T-helper 1 cell treated with Interleukin-12 subunit alpha and Interleukin-12 subunit beta and Interleukin-4 antibody, amounts not matched to agents 30 μg/mL and 1 μg/mL, for 36 hours (primary cell): Measurements from ENCODE around the gene STK33.

Experiments
- H3K27ac Mint-ChIP-seq: one replicate; pipeline ENCODE4 v1.8.0; 2021; ENCODE audit warnings: mild to moderate bottlenecking, mixed read lengths
- H3K27me3 Mint-ChIP-seq: one replicate; pipeline ENCODE4 v1.8.0; 2021; ENCODE audit warnings: low read depth, mixed read lengths
- H3K36me3 Mint-ChIP-seq: one replicate; pipeline ENCODE4 v1.8.0; 2021; ENCODE audit warnings: low read depth, mixed read lengths
- H3K4me1 Mint-ChIP-seq: one replicate; pipeline ENCODE4 v1.8.0; 2021; ENCODE audit warnings: low read depth, mixed read lengths
- H3K4me3 Mint-ChIP-seq: one replicate; pipeline ENCODE4 v1.8.0; 2021; ENCODE audit warnings: mild to moderate bottlenecking, moderate library complexity, mixed read lengths
- H3K9me3 Mint-ChIP-seq: one replicate; pipeline ENCODE4 v1.8.0; 2021; ENCODE audit warnings: mixed read lengths

The STK33 gene

DNA sequence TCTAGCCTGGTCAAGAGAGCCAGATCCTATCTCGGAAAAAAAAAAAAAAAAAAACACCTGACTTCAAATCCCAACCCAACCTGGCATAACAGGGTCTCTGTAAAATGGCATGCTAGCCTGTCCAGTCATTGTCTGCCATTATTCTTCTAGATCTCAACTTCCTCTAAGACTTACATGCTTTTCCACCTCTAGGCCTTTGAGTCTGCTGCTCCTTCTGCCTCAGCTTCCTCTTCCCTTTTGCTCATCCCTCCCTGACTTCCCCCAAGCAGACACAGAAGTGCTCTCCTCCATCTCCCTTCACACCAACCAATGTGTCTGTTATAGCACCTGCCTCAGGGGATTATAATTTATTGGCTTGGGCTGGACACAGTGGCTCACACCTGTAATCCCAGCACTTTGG is 7.8 kb downstream of the STK33 start:
- Mint-ChIP-seq H3K4me1 (no peaks in the 10 kb centered on the region), H3K4me3 (no peak overlapping the region), H3K27me3 (peaks cover 26% of the 10 kb centered on the region), H3K36me3 (no peaks in the 10 kb centered on the region), H3K27ac (no peak overlapping the region), H3K9me3 (no peaks in the 10 kb centered on the region)

DNA sequence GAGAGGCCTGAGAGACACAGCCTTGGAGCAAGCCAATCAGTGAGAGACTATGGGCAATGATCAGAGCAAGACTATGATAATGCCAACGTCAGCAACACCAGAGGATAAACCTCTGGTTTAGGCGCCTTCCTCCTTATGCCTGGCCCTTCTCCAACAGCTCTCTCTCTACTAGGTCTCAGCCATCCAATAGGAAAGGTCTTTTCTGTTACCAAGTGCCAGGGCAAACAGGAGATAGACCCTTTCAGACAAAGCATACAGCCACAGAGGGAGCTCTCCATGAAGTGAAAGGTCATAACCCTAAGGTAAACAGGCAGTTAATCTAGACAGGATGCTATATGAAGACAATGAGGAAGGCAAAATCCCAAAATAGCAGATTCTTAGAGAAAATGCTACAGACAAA is 9.5 kb downstream of the STK33 start:
- H3K4me1 Mint-ChIP-seq, result no peaks in the 10 kb centered on the region
- H3K4me3 Mint-ChIP-seq, result no peak overlapping the region
- H3K36me3 Mint-ChIP-seq, result no peaks in the 10 kb centered on the region
- H3K27me3 Mint-ChIP-seq, result peaks cover 21% of the 10 kb centered on the region
- H3K27ac Mint-ChIP-seq, result no peak overlapping the region
- peaks cover 6% of the 10 kb centered on the region for H3K9me3 Mint-ChIP-seq

DNA sequence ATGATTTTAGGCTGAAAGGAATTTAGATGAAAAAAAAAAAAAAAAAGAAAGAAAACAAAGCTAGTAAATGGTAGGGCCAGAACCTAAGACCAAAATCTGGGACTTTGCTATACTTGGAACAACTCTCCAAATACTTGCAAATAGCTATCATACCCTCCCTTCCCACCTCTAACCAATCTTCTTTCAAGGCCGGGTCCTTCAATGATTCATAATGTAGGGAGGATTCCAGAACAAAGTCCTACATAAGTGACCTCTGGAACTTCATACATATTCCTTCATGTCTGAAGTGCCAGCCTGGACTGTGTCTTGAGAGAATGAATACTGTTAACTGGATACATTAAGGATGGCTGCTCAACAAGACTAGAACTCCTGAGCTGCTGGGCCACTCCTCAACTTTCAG is 9.9 kb downstream of the STK33 start:
- H3K36me3 Mint-ChIP-seq, result no peaks in the 10 kb centered on the region
- peaks cover 6% of the 10 kb centered on the region for H3K9me3 Mint-ChIP-seq
- H3K4me3 Mint-ChIP-seq, result no peak overlapping the region
- peaks cover 17% of the 10 kb centered on the region for H3K27me3 Mint-ChIP-seq
- no peaks in the 10 kb centered on the region for H3K4me1 Mint-ChIP-seq
- no peak overlapping the region for H3K27ac Mint-ChIP-seq

DNA sequence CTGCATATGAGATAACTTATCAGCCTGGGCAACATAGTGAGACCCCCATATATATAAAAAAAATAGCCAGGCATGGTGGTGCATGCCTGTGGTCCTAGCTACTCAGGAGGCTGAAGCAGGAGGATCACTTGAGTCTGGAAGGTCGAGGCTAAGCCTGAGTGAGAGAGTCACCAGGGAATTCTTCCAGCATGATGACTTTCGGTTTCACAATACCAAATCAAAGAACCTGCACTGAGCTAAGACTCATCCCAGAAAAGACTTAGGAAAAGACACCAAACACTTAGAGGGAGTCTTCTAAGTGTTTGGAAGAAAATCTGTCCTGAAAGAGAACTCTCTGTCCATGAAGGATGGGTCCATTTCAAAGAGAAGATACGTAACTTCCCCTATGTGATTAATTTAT is 12.7 kb downstream of the STK33 start:
- no peak overlapping the region for H3K27ac Mint-ChIP-seq
- H3K9me3 Mint-ChIP-seq, result peaks cover 6% of the 10 kb centered on the region
- no peaks in the 10 kb centered on the region for H3K4me1 Mint-ChIP-seq
- no peak overlapping the region for H3K4me3 Mint-ChIP-seq
- peaks cover 9% of the 10 kb centered on the region for H3K27me3 Mint-ChIP-seq
- no peaks in the 10 kb centered on the region for H3K36me3 Mint-ChIP-seq

DNA sequence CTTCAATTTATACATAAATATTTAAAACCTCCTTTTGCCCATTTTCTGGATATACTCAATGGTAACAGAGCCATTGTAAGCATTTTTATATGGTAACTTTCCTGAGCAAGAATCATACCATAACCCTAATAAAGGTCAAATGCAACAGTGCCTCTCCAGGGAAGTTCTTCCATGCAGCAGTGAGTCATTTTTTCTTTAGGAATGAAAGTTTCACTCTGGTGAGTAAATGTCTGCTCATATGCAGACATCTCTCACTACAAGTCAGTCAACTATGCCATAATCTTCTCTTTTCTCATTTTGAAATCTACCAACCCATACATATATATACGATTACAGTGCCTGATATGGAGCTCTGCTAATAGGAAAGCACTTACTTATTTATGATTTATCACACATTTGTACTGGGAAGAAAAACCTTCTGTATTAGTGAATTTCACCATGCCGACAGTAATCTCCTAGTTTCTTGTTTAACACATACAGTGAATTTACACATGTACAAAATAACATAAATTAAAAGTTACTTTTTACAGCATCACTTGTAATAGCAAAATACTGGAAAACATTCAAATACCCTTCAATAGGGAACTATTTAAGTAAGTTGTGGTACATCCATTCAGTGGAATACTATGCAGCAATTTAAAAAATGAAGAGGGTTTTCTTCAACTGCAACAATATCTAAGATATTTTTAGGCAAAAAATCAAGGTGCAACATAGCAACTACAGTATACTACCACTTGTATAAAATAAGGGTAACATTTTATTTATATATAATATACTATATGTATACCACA is 16.0 kb downstream of the STK33 start:
- no peaks in the 10 kb centered on the region for H3K36me3 Mint-ChIP-seq
- H3K9me3 Mint-ChIP-seq, result peaks cover 6% of the 10 kb centered on the region
- peaks cover 12% of the 10 kb centered on the region for H3K27me3 Mint-ChIP-seq
- H3K27ac Mint-ChIP-seq, result no peak overlapping the region
- no peaks in the 10 kb centered on the region for H3K4me1 Mint-ChIP-seq
- no peak overlapping the region for H3K4me3 Mint-ChIP-seq

DNA sequence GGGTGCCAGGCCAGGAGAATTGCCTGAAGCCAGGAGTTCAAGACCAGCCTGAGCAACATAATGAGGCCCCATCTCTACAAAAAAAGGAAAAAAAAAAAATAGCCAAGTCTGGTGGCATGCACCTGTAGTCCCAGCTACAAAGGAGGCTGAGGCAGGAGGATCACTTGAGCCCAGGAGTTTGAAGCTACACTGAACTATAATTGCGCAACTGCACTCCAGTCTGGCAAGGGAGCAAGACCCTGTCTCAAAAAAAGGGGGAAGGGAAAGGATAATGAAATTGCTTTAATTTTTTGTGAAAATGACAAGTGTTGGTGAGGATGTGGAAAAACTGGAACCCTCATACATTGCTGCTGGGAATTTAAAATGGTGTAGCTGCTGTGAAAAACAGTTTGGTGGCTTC is 19.2 kb downstream of the STK33 start:
- Mint-ChIP-seq H3K27me3 (peaks cover 12% of the 10 kb centered on the region), H3K9me3 (peaks cover 3% of the 10 kb centered on the region), H3K4me3 (no peak overlapping the region), H3K36me3 (no peaks in the 10 kb centered on the region), H3K27ac (no peak overlapping the region), H3K4me1 (no peaks in the 10 kb centered on the region)

DNA sequence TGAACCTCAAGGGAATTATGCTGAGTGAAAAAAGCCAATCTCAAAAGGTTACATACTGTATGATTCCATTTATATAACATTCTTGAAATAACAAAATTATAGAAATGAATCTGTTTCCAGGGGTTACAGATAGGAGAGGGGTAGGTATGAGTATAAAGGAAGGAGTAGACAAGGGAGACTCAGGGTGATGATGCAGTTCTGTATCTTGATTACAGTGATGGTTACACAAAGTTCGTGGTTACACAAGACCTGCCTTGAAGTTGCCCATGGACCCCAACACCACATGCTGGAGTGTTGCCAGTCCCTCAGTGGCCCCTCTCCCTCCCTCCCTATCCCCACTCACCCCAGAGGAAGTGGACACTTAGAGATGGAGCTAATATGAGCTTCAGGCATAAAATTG is 20.3 kb downstream of the STK33 start:
- H3K36me3 Mint-ChIP-seq, result no peaks in the 10 kb centered on the region

DNA sequence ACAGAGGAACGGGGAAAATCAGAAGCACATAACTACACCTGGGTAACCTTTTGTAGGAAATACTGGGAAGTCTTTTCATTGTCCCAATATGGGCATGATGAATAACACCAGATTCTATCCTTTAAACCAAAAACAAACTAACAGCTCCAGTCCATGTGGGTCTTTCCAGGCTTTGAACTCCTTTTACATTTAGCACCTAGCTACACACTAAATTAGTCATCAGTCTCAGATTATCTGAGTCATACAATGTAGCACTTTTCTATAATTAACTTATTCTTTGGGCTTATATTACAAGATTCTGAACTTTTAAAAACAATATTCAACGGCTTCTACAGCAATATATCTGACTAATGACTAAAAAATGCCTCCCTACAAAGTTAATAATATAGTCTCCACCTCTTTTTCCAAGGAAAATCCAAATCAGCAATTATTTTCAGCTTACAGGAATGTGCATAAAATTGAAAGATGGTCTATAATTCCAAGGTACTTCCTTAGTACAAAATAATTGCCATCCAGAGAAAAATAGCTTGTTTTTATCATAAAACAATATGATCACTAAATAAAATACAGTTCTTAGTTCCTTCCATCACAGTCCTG is 26.3 kb downstream of the STK33 start:
- H3K4me3 Mint-ChIP-seq, result no peak overlapping the region
- no peaks in the 10 kb centered on the region for H3K4me1 Mint-ChIP-seq
- H3K27me3 Mint-ChIP-seq, result peaks cover 31% of the 10 kb centered on the region
- no peaks in the 10 kb centered on the region for H3K9me3 Mint-ChIP-seq
- no peak overlapping the region for H3K27ac Mint-ChIP-seq
- H3K36me3 Mint-ChIP-seq, result no peaks in the 10 kb centered on the region

More for the DNA sequence above, 20.3 kb downstream of the STK33 start:
- H3K4me3 Mint-ChIP-seq, result no peak overlapping the region
- H3K9me3 Mint-ChIP-seq, result no peaks in the 10 kb centered on the region
- no peaks in the 10 kb centered on the region for H3K4me1 Mint-ChIP-seq
- H3K27ac Mint-ChIP-seq, result no peak overlapping the region
- peaks cover 18% of the 10 kb centered on the region for H3K27me3 Mint-ChIP-seq

DNA sequence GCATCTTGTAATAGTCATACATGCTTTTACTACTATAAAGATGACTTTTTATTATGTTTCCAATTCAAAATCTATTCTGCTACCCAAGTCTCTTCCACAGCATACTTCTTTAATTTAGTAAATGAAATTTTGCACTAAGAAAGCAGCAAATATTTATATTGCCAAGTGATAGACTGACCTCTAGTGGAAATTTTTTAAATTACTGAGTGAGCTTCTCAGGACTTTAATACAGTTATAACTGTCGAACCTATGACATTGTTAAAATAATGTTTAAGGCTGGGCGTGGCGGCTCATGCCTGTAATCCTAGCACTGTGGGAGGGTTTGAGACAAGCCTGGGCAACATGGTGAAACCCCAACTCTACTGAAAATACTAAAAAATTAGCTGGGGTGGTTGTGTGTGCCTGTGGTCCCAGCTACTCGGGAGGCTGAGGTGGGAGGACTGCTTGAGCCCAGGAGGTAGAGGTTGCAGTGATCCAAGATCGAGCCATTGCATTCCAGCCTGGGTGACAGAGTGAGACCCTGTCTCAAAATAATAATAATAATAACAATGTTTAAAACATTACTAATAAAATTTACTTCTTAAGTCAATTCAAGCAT is 27.3 kb downstream of the STK33 start:
- H3K27me3 Mint-ChIP-seq, result peaks cover 38% of the 10 kb centered on the region
- no peaks in the 10 kb centered on the region for H3K36me3 Mint-ChIP-seq
- H3K4me3 Mint-ChIP-seq, result no peak overlapping the region
- H3K27ac Mint-ChIP-seq, result no peak overlapping the region
- no peaks in the 10 kb centered on the region for H3K4me1 Mint-ChIP-seq
- no peaks in the 10 kb centered on the region for H3K9me3 Mint-ChIP-seq

DNA sequence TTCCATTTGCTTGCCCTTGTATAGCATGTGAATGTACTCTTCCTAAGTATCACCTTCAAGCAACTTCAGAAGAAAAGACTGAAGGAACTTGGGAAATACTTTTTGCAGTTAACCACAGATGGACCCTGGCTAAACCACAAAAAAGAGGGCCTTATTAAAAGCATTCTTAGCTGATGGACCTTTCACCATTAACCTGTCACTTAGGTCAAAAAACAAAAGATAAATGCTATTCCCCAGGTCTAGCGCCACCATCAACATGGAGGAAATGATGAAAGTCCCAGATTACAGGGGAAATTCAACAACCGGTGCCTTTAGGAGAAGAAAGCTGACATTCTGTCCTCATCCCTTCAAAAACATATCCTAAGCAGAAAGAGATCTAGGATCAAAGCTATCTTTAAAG is 29.5 kb downstream of the STK33 start:
- Mint-ChIP-seq H3K4me3 (no peak overlapping the region), H3K4me1 (no peaks in the 10 kb centered on the region), H3K27ac (no peak overlapping the region), H3K27me3 (peaks cover 32% of the 10 kb centered on the region), H3K9me3 (no peaks in the 10 kb centered on the region), H3K36me3 (no peaks in the 10 kb centered on the region)

DNA sequence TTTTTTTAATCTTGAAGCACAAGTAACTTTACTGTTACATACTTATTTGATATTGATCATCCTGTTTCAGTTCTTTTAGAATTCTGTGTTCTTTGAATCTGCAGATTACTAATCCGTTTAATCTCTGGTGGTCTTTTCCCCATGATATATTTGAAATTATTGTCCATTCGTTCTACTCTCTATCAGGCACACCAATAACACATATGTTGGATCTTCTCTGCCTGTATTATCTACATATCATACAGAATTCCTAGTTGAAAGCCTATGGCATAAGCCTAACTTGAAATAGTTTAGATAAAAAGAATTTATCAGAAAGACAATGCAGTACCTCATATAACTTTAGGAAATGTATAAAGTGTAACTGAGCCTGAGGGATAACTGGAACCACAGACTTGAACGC is 32.6 kb downstream of the STK33 start:
- Mint-ChIP-seq H3K4me1 (no peaks in the 10 kb centered on the region), H3K4me3 (no peak overlapping the region), H3K27me3 (peaks cover 22% of the 10 kb centered on the region)

DNA sequence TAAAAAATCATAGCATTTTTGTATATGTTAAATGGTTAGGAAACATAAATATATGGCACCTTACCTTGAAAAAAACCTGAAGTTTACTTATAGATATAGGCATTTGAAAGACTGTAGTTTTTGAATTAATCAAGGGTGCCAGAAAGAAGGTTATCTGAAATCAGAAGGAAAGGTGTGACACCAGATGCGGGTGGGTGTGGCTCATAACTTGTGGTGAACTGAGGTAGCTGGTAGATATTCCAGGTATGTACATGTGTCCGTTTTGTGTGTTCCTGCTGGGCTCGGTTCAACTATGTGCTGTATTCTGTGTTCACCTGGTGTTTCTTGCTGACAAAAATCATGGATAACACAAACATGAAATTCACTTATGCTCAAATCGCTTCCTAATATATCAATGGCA is 35.6 kb downstream of the STK33 start:
- Mint-ChIP-seq H3K4me3 (no peak overlapping the region), H3K9me3 (no peaks in the 10 kb centered on the region), H3K27ac (no peak overlapping the region), H3K36me3 (no peaks in the 10 kb centered on the region), H3K27me3 (peaks cover 22% of the 10 kb centered on the region), H3K4me1 (no peaks in the 10 kb centered on the region)

More for the DNA sequence above, 32.6 kb downstream of the STK33 start:
- Mint-ChIP-seq H3K27ac (no peak overlapping the region), H3K9me3 (no peaks in the 10 kb centered on the region), H3K36me3 (no peaks in the 10 kb centered on the region)

DNA sequence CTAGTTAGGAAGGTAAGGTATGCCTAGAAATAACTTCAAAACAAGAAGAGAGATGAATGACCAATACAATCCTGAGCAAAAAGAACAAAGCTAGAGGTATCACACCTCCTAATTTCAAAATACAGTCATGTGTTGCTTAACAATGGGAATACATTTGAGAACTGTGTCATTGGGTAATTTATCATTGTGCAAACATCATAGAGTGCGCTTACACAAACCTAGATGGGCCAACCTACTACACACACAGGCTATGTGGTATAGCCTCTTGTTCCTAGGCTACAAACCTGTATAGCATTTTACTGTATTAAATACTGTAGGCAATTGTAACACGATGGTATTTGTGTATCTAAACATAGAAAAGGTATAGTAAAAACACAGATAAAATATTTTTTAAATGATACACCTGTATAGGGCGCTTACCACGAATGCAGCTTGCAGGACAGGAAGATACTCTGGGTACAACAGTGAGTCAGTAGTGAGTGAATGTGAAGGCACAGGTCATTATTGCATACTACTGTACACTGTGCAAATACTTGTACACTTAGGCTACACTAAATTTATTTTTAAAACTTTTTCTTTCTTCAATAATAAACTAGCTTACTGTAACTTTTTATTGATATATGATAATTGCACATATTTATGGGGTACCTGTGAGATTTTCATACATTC is 48.2 kb downstream of the STK33 start:
- H3K27ac Mint-ChIP-seq, result no peak overlapping the region
- no peaks in the 10 kb centered on the region for H3K4me1 Mint-ChIP-seq
- H3K36me3 Mint-ChIP-seq, result no peaks in the 10 kb centered on the region
- H3K4me3 Mint-ChIP-seq, result no peak overlapping the region
- no peaks in the 10 kb centered on the region for H3K9me3 Mint-ChIP-seq
- peaks cover 7% of the 10 kb centered on the region for H3K27me3 Mint-ChIP-seq

DNA sequence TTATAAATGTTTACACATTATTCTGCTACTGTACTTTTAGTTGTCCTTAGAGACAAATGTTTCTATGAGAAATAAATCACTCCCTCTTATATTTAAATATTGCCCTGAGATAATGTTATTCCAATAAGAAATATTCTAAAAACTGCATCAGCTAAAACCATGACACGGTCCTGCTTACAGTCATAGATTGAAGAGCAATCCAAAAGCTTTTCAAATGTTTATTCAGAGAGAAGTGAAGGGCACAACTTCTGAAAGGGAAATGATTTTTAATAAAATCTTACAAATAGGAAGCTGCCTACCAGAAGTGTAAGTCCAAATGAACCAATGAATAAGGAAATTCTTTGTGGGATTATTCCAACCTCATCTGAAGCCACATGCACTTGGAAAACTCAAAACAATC is 49.2 kb downstream of the STK33 start:
- Mint-ChIP-seq H3K4me1 (no peaks in the 10 kb centered on the region), H3K27me3 (no peaks in the 10 kb centered on the region), H3K36me3 (no peaks in the 10 kb centered on the region), H3K4me3 (no peak overlapping the region), H3K27ac (no peak overlapping the region), H3K9me3 (no peaks in the 10 kb centered on the region)

DNA sequence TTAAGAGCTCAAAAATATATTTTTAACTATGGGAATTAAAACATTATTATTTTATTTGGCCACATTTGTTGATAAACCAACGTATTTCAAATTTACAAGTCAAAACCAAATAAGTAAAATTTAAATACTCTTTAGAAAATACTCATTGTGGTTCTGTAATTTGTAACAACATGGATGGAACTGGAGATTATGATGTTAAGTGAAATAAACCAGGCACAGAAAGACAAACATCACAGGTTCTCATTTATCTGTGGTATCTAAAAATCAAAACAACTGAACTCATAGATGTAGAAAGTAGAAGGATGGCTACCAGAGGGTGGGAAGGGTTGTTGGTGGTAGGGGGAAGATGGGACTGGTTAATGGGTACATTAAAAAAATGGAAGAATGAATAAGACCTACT is 50.8 kb downstream of the STK33 start:
- Mint-ChIP-seq H3K4me3 (no peak overlapping the region), H3K4me1 (no peaks in the 10 kb centered on the region), H3K36me3 (no peaks in the 10 kb centered on the region), H3K9me3 (no peaks in the 10 kb centered on the region), H3K27me3 (no peaks in the 10 kb centered on the region), H3K27ac (no peak overlapping the region)
